ENCODE data around the gene MTERF4.

MTERF4 gene, protein sequence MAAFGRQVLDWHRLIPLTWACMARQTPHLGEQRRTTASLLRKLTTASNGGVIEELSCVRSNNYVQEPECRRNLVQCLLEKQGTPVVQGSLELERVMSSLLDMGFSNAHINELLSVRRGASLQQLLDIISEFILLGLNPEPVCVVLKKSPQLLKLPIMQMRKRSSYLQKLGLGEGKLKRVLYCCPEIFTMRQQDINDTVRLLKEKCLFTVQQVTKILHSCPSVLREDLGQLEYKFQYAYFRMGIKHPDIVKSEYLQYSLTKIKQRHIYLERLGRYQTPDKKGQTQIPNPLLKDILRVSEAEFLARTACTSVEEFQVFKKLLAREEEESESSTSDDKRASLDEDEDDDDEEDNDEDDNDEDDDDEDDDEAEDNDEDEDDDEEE

DNA sequence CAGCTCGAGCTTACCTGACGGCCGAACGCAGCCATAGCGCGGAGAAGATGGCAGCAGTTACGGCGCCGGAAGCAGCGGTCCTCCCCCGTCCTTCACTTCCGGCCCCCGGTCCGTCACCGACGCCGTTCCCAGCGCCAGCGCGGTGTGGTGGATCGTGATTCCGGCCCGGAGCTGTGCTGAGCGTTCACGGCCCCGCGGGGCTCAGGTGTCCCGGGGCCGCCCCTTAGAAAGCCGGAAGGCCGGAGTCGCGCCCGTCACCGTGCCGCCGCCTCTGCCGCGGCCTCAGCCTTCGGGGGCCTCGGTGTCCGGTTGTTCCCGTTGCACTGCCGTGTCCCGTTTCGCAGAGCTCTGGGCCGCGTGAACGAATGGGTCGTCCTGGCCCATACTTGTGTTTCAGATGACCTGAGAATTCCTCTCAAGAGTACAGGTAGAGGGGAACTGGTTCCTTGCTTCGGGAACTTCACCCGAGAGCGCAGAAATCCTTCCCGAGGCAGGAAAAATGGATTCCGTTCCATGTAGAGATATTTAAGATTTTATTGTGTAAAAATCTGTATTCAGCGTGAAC lies at the start of gene MTERF4:
Gene MTERF4, minus strand, starts transcription at position 49 of the 565 bp plus-strand sequence. Its CDS starts 14 bp downstream, at position 35.
- DNase-seq (ENCODE audit: low read depth): peak; percentile 49

DNA sequence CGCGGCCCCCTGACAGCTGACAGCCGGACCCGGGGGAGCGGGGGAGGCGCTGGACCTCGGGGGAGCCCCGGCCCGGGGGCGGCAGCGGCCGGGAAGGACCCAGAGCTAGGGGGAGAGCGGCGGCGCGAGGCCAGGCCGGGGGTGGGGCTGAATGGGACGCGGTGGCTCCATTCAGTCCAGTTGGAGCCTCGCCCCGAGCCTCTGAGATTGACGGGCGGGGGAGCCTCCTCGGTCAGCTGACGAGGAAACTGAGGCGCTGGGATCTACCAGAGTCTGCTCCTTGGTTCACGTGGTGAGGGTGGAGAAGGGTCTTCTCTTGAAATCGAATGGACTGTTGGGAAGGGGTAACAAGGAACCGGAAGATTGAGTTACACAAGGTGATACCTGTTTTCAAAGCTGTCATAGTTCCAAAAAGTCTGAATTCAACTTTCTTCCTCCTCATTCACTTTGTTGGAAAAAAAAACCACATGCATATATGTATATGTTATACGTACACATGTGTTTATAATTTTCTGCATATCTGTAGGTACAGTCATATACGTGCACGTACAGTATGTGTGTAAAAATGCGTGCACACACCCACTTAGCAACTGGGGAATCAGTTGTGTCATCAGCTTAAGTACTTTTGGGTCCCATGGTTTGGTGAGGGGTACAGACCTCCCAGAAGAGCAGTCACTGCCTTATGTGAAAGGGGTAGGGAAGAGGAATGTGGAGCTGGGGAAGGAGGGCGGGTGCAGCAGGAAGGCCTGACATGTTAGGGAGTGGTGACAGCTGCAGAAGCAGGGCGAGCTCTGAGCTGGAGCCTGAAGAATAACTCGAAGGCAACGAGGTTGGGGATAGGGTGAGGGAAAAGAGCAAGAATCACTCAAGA lies 48.8 kb upstream of the MTERF4 start:
- no peak for DNase-seq (ENCODE audit: low read depth)

DNA sequence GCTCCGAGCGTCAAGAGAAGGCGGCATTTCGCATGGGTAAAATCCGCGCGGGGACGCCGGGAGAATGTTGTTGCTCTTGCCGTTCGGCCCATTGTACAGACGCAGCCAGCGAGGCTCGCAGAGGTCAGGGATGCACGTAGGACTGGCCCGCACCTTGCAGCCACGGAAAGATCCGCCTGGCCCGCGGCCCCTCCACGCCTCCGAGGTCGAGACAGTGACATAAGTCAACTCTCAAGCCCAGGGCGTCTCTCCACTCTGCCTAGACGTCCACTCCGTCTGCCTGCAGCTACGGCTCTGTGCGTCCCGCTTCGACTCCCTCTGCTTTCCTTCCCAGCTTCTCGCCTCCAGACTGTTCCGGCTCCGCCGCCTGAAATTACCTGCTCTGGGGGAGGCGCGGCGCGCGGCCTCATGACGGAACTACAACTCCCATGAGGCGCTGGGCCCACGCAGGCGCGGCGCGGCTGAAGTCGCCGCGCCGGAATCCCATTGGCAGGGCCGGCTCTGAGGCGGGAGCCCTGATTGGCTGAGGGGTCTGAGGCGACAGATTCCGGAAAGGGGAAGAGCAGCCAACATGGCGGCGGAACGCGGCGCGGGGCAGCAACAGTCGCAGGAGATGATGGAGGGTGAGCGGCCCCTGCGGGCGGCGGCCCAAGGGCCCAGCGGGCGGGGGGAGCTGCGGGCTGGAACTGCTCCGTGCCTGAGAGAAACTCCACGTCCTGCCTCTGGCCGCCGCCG lies 48.0 kb upstream of the MTERF4 start, which contains the start of gene PPP1R7:
Gene PPP1R7, plus strand, starts transcription at position 543 of the 735 bp plus-strand sequence. Its CDS starts 29 bp downstream, at position 572.
- peak; percentile 81 for DNase-seq (ENCODE audit: low read depth)

DNA sequence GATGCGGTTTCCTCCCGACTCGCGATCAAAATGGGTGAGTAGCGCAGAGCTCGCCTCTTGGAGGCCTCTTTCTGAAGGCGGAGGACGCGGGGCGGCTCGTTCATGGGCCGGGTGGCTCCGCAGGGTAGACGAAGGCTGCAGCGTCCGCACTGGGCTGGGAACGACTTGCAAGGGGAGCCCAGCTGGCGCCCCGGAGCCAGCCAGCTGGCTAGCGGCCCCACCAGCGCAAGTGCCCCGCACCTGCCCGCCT lies 47.5 kb upstream of the MTERF4 start:
- DNase-seq (ENCODE audit: low read depth): no peak

- peak; percentile 68 for DNase-seq (ENCODE audit: low read depth)
Measured at GRCh38 chr2:241148891-241149674, 47.0 kb upstream of the MTERF4 start, which contains the start of gene PASK. PASK (minus strand) TSS chr2:241149472; CDS start chr2:241143032, 6,440 bp downstream.

GRCh38 chr2:241148239-241148638 lies 46.2 kb upstream of the MTERF4 start:
- DNase-seq (ENCODE audit: low read depth): no peak

DNA sequence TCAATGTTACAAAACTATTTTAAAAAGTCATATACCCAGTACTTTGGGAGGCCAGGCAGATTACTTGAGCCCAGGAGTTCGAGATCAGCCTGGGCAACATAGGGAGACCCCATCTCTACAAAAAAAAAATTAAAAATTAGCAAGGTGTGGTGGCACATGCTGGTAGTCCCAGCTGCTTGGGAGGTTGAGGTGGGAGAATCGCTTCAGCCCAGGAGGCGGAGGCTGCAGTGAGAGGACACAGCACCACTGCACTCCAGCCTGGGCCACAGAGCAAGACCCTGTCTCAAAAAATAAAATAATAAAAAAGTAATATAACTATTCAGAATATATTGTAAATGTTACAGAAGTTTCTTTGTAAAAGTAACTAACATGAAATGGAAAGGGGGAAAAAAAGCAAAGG lies 45.2 kb upstream of the MTERF4 start:
- DNase-seq (ENCODE audit: low read depth): no peak

- no peak for DNase-seq (ENCODE audit: low read depth)
Measured at GRCh38 chr2:241146286-241146685, 44.2 kb upstream of the MTERF4 start.

DNA sequence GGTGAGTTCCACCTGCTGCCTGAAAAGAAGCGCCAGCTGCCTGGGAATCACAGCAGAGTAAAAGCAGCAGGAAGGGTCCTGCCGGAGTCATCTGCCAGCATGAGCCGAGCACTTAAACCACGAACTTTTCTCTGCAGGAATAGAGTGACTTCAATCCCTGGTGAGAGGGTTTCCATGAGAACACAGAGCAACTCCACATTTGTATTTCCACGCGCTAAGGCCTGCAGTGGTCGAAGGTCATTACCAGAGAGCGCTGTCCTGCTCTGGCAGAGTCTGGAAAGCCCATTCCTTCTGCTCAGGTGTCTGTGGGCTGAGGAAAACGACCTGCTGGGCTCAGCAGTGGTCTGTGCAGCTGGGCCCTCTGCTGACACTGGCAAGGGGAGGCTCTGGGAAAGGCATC lies 40.5 kb upstream of the MTERF4 start:
- DNase-seq (ENCODE audit: low read depth): no peak

GRCh38 chr2:241142063-241142462 lies 40.0 kb upstream of the MTERF4 start:
- no peak for DNase-seq (ENCODE audit: low read depth)

DNA sequence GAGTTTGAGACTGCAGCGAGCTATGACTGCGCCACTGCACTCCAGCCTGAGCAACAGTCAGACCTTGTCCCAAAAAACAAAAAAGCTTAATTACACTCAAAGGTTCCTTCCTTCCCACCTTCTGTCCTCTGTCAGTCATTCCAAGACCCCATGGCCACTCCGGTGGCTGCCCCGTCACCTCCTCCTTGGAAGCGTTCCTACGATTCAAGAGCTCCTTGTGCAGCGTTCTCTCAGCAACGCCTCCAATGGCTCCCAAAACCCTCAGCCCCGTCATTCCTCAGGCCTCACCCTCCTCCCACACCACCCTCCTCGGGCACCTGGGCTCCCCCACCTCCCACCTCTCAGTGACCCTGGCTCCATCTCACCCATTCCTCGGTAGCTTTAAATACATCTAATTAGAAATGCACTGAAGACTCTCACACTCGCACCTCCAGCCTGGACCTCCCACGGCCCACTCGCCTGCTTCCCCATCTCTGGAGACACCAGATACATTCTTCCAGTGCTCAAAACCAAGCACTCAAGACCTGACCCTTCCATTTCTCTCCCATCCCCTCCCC lies 39.2 kb upstream of the MTERF4 start:
- no peak for DNase-seq (ENCODE audit: low read depth)

DNA sequence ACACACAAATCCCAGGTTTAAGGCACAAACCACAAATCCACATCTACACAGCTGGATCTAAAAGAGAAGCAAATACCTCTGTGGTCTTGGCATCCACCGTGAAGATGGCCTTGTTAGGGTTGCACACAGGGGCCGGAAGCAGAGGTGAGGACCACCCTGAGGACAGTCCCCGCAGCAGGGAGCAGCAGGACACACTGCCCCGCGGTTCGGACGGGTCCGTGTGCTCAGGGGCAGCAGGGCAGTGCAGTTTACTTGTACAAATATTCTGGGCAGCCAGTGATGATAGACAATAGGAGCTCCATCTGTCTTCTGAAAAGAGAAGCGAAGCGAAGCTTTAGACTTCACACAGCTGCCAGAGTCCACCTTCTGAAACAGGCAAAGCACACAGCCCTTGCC lies 38.4 kb upstream of the MTERF4 start:
- no peak for DNase-seq (ENCODE audit: low read depth)

- DNase-seq (ENCODE audit: low read depth): no peak
Measured at GRCh38 chr2:241139531-241140444, 37.7 kb upstream of the MTERF4 start.

DNA sequence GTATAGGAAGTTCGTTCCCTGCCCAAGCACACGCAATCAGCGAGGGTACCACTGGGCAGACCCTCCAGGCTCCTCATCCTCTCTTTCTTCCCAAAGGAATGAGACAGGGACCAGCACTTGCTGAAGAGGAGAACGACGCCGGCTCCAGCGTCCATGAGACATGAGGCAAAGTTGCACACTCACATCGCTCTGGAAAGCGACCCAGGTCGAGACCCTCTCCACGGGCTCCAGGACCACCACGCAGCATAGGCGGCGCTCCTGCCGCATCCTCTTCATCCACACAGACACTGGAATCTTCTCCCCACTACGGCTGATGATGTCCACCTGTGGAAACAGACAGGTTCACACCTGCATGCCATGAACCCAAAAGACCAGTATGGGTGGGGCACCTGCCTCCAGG lies 36.4 kb upstream of the MTERF4 start:
- no peak for DNase-seq (ENCODE audit: low read depth)

GRCh38 chr2:241137276-241138190 lies 35.4 kb upstream of the MTERF4 start:
- DNase-seq (ENCODE audit: low read depth): no peak

DNA sequence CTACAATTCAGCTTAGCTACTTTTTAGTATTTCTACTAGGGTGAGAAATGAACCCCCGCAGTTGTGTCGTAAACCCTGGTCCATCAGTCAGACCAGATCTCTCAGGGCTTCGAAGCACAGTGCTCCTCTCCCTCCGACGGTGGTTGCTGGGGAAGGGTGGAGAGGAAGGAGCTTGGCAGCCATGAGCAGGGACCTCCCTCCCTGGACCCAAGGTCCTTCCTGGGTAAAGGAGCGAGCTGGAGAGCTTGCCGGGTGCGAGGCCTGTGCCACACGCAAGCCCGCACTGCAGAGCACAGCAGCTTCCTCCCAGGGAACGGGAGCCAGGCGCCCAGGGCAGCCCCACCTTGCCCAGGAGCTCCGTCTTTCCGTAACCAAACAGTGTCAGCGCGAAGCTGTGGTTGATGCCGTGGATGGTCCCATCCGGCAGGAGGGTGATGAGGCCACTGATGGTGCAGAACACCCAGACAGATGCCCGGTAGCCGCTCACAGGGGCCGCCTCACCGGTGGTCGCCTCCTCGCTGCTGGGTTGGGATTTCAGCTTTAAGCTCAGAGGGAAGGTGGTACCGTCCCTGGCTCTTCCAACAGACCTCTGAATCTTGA lies 34.7 kb upstream of the MTERF4 start:
- DNase-seq (ENCODE audit: low read depth): no peak

DNA sequence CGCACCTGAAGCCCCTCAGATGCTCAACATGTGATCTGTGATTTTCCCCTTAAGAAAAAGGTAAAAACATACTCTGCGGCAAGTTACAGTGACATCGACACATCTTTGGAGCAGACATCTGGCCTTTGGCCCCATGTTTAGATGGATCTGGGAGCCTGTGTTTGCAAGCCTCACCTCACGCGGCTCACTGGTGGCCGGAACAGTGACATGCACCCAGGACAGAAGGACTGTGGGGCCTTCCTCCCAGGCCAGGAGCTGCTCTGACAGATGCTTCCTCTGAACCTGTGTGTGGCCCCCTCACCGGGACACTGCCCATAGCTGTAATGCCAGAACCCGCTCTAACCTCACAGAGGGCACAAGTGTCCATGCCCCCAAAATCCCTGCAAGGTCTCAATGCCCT lies 34.1 kb upstream of the MTERF4 start:
- no peak for DNase-seq (ENCODE audit: low read depth)

GRCh38 chr2:241135737-241136136 lies 33.6 kb upstream of the MTERF4 start:
- no peak for DNase-seq (ENCODE audit: low read depth)

Data from CMK (cell line).